Measurements from ENCODE around the gene ATP5F1E.
"Not testable (repeated sequence)": the region's sequence is repeated elsewhere in the genome, so short reads cannot be mapped to it uniquely, and the experiment has no call there.

Gene ATP5F1E

DNA sequence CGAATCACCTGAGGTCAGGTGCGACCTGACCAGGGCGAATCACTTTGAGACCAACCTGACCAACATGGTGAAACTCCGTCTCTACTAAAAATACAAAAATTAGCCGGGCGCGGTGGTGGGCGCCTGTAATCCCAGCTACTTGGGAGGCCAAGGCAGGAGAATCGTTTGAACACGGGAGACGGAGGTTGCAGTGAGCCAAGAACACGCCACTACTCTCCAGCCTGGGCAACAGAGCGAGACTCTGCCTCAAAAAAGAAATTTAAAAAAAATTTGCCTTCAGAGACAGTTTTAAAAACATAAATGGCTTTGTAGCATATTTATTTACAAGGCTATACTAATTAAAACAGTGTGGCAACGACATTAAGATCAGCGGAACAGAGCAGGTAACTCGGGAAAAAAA is 9.4 kb upstream of the ATP5F1E start:
- H3K4me1 ChIP-seq (ENCODE audit: control insufficient read depth, insufficient read depth, low read depth, low read length); H3K14ac ChIP-seq (ENCODE audit: low read length in 2 of 2); H3K4me2 ChIP-seq (ENCODE audit: low read length, poor library complexity, severe bottlenecking); DNase-seq; H3K79me1 ChIP-seq (replicated peaks; ENCODE audit: low read length, poor library complexity, severe bottlenecking); H4K91ac ChIP-seq (ENCODE audit: low read length); H2AFZ ChIP-seq (ENCODE audit: low read depth, low read length); H2AK5ac ChIP-seq (ENCODE audit: low read length, severe bottlenecking); H2BK120ac ChIP-seq (ENCODE audit: low read depth, low read length); H4K8ac ChIP-seq (ENCODE audit: low read length); H3K27me3 ChIP-seq (ENCODE audit: control insufficient read depth in 1 of 2, insufficient read depth in 1 of 2, low read length in 2 of 2); H3K9me3 ChIP-seq (ENCODE audit: control insufficient read depth, low read length); H2BK15ac ChIP-seq (ENCODE audit: low read depth, poor library complexity, severe bottlenecking); H3K27ac ChIP-seq (ENCODE audit: low read length, poor library complexity, severe bottlenecking); H3K23ac ChIP-seq (ENCODE audit: low read length in 2 of 2); H2BK5ac ChIP-seq (ENCODE audit: low read depth, low read length, poor library complexity, severe bottlenecking); H3K4ac ChIP-seq (ENCODE audit: low read depth in 1 of 2, low read length in 2 of 2); H2BK12ac ChIP-seq (ENCODE audit: low read length in 2 of 2); H3K18ac ChIP-seq (ENCODE audit: low read depth in 1 of 2, low read length in 2 of 2): not testable (repeated sequence)
- peak overlapping the region in 1 of 2 experiments; percentile 81 for H3K4me3 ChIP-seq (ENCODE audit: insufficient read depth in 1 of 2, low read depth in 1 of 2, low read length in 2 of 2)
- peak overlapping the region; percentile 90 for H3K9ac ChIP-seq (ENCODE audit: low read length)
- peaks cover 4 to 30% of the 10 kb centered on the region in 2 experiments for H3K36me3 ChIP-seq (ENCODE audit: control insufficient read depth in 1 of 2, insufficient read depth in 2 of 2, low read depth in 1 of 2, low read length in 2 of 2)
- 97% methylated on average over 14 of the region's 16 CpGs for WGBS

DNA sequence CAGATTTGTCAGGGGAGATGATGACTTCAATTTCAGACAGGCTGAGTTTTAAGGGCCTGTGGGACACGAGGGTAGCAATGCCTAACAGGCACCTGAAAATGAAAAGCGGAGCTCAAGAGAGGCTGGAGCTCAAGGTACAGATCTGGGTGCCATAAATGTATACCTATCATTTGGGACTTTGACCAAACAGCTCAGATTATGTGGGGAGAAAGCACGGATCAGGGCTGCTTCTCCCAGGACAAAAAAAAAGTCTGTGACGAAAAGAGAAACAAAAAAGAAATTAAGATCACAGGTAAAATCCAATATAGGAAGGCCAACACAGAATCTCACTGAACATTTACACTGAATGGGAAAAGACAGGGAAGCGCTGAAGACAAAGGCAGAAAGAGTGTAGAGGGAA is 8.5 kb upstream of the ATP5F1E start:
- H2BK5ac ChIP-seq (ENCODE audit: low read depth, low read length, poor library complexity, severe bottlenecking): no peak overlapping the region
- no peak overlapping the region for H2AK5ac ChIP-seq (ENCODE audit: low read length, severe bottlenecking)
- no peak overlapping the region for H3K4me2 ChIP-seq (ENCODE audit: low read length, poor library complexity, severe bottlenecking)
- H3K23ac ChIP-seq (ENCODE audit: low read length in 2 of 2): no peak overlapping the region
- H3K9me3 ChIP-seq (ENCODE audit: control insufficient read depth, low read length): no peaks in the 10 kb centered on the region
- peaks cover 5% of the 10 kb centered on the region for H3K4me1 ChIP-seq (ENCODE audit: control insufficient read depth, insufficient read depth, low read depth, low read length)
- no peaks in the 10 kb centered on the region for H3K27me3 ChIP-seq (ENCODE audit: control insufficient read depth in 1 of 2, insufficient read depth in 1 of 2, low read length in 2 of 2)
- H3K4ac ChIP-seq (ENCODE audit: low read depth in 1 of 2, low read length in 2 of 2): no peak overlapping the region
- no peak overlapping the region for H4K8ac ChIP-seq (ENCODE audit: low read length)
- H3K36me3 ChIP-seq (ENCODE audit: control insufficient read depth in 1 of 2, insufficient read depth in 2 of 2, low read depth in 1 of 2, low read length in 2 of 2): peaks cover 9 to 38% of the 10 kb centered on the region in 2 experiments
- H2BK120ac ChIP-seq (ENCODE audit: low read depth, low read length): no peak overlapping the region
- no peak overlapping the region for H4K91ac ChIP-seq (ENCODE audit: low read length)
- H3K27ac ChIP-seq (ENCODE audit: low read length, poor library complexity, severe bottlenecking): no peak overlapping the region
- H3K14ac ChIP-seq (ENCODE audit: low read length in 2 of 2): no peak overlapping the region
- H2BK12ac ChIP-seq (ENCODE audit: low read length in 2 of 2): no peak overlapping the region
- no peak overlapping the region for H3K9ac ChIP-seq (ENCODE audit: low read length)
- peaks cover 4% of the 10 kb centered on the region for H3K79me1 ChIP-seq (replicated peaks; ENCODE audit: low read length, poor library complexity, severe bottlenecking)
- no peak overlapping the region for H2AFZ ChIP-seq (ENCODE audit: low read depth, low read length)
- H3K18ac ChIP-seq (ENCODE audit: low read depth in 1 of 2, low read length in 2 of 2): no peak overlapping the region
- 83% methylated on average over 5 of the region's 5 CpGs for WGBS
- DNase-seq: no peak
- no peak overlapping the region for H2BK15ac ChIP-seq (ENCODE audit: low read depth, poor library complexity, severe bottlenecking)
- H3K4me3 ChIP-seq (ENCODE audit: insufficient read depth in 1 of 2, low read depth in 1 of 2, low read length in 2 of 2): peak overlapping the region in 1 of 2 experiments; percentile 81

DNA sequence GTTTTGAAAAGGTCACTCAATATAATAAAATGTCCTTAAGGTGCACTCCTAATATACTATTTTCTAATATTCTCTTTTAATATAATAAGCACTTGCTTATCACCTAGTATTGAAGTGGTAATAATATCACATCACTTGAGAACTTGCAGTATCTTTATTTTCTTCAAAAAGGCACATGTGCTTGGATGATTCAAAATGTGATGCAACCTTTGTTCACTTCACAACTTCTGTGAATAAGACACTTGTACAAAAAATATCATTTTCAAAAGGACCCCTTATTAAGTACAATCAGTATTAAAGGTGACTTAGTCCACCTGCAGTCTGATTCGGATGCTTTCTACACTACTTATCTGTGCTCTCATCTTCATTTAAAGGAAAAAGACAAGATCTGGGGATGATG is 7.1 kb upstream of the ATP5F1E start:
- peaks cover 5% of the 10 kb centered on the region for H3K4me1 ChIP-seq (ENCODE audit: control insufficient read depth, insufficient read depth, low read depth, low read length)
- no peak overlapping the region for H3K4me3 ChIP-seq (ENCODE audit: insufficient read depth in 1 of 2, low read depth in 1 of 2, low read length in 2 of 2)
- no peak overlapping the region for H3K27ac ChIP-seq (ENCODE audit: low read length, poor library complexity, severe bottlenecking)
- H2AK5ac ChIP-seq (ENCODE audit: low read length, severe bottlenecking): no peak overlapping the region
- no peak overlapping the region for H3K23ac ChIP-seq (ENCODE audit: low read length in 2 of 2)
- H2BK120ac ChIP-seq (ENCODE audit: low read depth, low read length): no peak overlapping the region
- no peak overlapping the region for H3K14ac ChIP-seq (ENCODE audit: low read length in 2 of 2)
- no peak overlapping the region for H3K4ac ChIP-seq (ENCODE audit: low read depth in 1 of 2, low read length in 2 of 2)
- peaks cover 5% of the 10 kb centered on the region for H3K79me1 ChIP-seq (replicated peaks; ENCODE audit: low read length, poor library complexity, severe bottlenecking)
- H3K36me3 ChIP-seq (ENCODE audit: control insufficient read depth in 1 of 2, insufficient read depth in 2 of 2, low read depth in 1 of 2, low read length in 2 of 2): peaks cover 13 to 52% of the 10 kb centered on the region in 2 experiments
- 100% methylated on average over 1 of the region's 1 CpG for WGBS
- no peak overlapping the region for H2BK5ac ChIP-seq (ENCODE audit: low read depth, low read length, poor library complexity, severe bottlenecking)
- no peak for DNase-seq
- H2BK12ac ChIP-seq (ENCODE audit: low read length in 2 of 2): no peak overlapping the region
- H2BK15ac ChIP-seq (ENCODE audit: low read depth, poor library complexity, severe bottlenecking): no peak overlapping the region
- no peaks in the 10 kb centered on the region for H3K9me3 ChIP-seq (ENCODE audit: control insufficient read depth, low read length)
- no peak overlapping the region for H4K91ac ChIP-seq (ENCODE audit: low read length)
- H3K27me3 ChIP-seq (ENCODE audit: control insufficient read depth in 1 of 2, insufficient read depth in 1 of 2, low read length in 2 of 2): no peaks in the 10 kb centered on the region
- no peak overlapping the region for H3K4me2 ChIP-seq (ENCODE audit: low read length, poor library complexity, severe bottlenecking)
- peak overlapping the region; percentile 3 for H3K9ac ChIP-seq (ENCODE audit: low read length)
- H3K18ac ChIP-seq (ENCODE audit: low read depth in 1 of 2, low read length in 2 of 2): no peak overlapping the region
- no peak overlapping the region for H2AFZ ChIP-seq (ENCODE audit: low read depth, low read length)
- H4K8ac ChIP-seq (ENCODE audit: low read length): no peak overlapping the region

DNA sequence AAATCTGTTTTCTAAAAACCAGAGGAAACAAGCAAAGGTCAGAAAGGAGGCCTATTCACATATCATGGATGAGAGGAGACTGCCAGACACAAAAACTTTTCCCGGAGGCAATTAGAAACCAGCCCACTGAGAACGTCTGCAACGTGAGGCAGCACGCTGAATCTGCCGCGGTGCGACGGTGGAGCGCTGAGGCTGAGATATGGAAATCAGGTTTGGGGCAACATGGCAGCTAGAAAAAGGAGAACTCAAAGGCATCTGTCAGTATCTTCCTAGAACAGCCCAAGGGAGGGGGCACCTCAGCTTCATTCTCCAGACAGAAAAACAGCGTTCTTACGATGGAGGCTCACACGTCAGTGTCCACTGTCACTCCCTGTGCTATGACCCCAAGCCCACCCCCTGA is 5.3 kb upstream of the ATP5F1E start:
- peaks cover 5% of the 10 kb centered on the region for H3K79me1 ChIP-seq (replicated peaks; ENCODE audit: low read length, poor library complexity, severe bottlenecking)
- WGBS: 96% methylated on average over 12 of the region's 12 CpGs

More for the DNA sequence above, 5.3 kb upstream of the ATP5F1E start:
- H2AK5ac ChIP-seq (ENCODE audit: low read length, severe bottlenecking): no peak overlapping the region
- no peak overlapping the region for H2BK120ac ChIP-seq (ENCODE audit: low read depth, low read length)
- H2BK12ac ChIP-seq (ENCODE audit: low read length in 2 of 2): no peak overlapping the region
- no peak overlapping the region for H3K4me2 ChIP-seq (ENCODE audit: low read length, poor library complexity, severe bottlenecking)
- H3K4ac ChIP-seq (ENCODE audit: low read depth in 1 of 2, low read length in 2 of 2): no peak overlapping the region
- no peak overlapping the region for H2BK5ac ChIP-seq (ENCODE audit: low read depth, low read length, poor library complexity, severe bottlenecking)
- H4K8ac ChIP-seq (ENCODE audit: low read length): no peak overlapping the region
- DNase-seq: no peak
- no peaks in the 10 kb centered on the region for H3K9me3 ChIP-seq (ENCODE audit: control insufficient read depth, low read length)
- H3K4me1 ChIP-seq (ENCODE audit: control insufficient read depth, insufficient read depth, low read depth, low read length): no peaks in the 10 kb centered on the region
- H4K91ac ChIP-seq (ENCODE audit: low read length): peak overlapping the region; percentile 28
- H3K14ac ChIP-seq (ENCODE audit: low read length in 2 of 2): no peak overlapping the region
- no peaks in the 10 kb centered on the region for H3K27me3 ChIP-seq (ENCODE audit: control insufficient read depth in 1 of 2, insufficient read depth in 1 of 2, low read length in 2 of 2)
- H2BK15ac ChIP-seq (ENCODE audit: low read depth, poor library complexity, severe bottlenecking): no peak overlapping the region
- H3K4me3 ChIP-seq (ENCODE audit: insufficient read depth in 1 of 2, low read depth in 1 of 2, low read length in 2 of 2): no peak overlapping the region
- H3K9ac ChIP-seq (ENCODE audit: low read length): no peak overlapping the region
- H3K23ac ChIP-seq (ENCODE audit: low read length in 2 of 2): no peak overlapping the region
- no peak overlapping the region for H3K18ac ChIP-seq (ENCODE audit: low read depth in 1 of 2, low read length in 2 of 2)
- no peak overlapping the region for H2AFZ ChIP-seq (ENCODE audit: low read depth, low read length)
- H3K27ac ChIP-seq (ENCODE audit: low read length, poor library complexity, severe bottlenecking): no peak overlapping the region
- peaks cover 13 to 61% of the 10 kb centered on the region in 2 experiments for H3K36me3 ChIP-seq (ENCODE audit: control insufficient read depth in 1 of 2, insufficient read depth in 2 of 2, low read depth in 1 of 2, low read length in 2 of 2)
